GM13976 (cell line): Measurements from ENCODE around the gene LGR5.

Experiments
- DNase-seq: peaks from one replicate; pipeline ENCODE4 v3.0.0; 2012; ENCODE audit warnings: low spot score
- in situ Hi-C: fragments of 300-500 bp; cut with MboI; formaldehyde crosslinking; loops from one replicate; pipeline ENCODE4 v1.12.0; 2022; ENCODE audit warnings: low sequenced_read_pairs, mixed read lengths, inconsistent platforms; ENCODE audit not compliant: unreplicated experiment
- TF ChIP-seq, protein P1 (sequence below): IDR thresholded peaks from 2 replicates; pipeline ENCODE4 v1.5.1; 2012; ENCODE audit warnings: borderline replicate concordance, mild to moderate bottlenecking; ENCODE audit not compliant: insufficient read depth; ENCODE audit errors: extremely low read depth, missing control alignments, control extremely low read depth

Gene LGR5

DNA sequence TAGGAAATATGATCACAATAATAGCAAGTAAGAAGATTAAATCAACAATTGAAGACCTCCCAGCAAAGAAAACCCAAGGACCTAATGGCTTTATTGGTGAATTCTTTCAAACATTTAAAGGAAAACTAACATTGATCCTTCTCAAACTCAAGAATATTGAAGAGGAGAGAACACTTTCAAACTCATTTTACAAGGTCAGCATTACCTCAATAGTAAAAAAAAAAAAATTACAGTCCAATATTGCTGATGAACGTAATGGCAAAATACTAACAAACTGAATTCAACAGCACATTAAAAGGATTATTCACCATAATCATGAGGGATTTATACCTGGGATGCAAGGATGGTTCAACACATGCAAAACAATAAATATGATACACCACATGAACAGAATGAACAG, 33.7 kb upstream of the LGR5 start:
- in situ Hi-C loops = no loop called here
- no peak for DNase-seq
- TF ChIP-seq, protein P1, sequence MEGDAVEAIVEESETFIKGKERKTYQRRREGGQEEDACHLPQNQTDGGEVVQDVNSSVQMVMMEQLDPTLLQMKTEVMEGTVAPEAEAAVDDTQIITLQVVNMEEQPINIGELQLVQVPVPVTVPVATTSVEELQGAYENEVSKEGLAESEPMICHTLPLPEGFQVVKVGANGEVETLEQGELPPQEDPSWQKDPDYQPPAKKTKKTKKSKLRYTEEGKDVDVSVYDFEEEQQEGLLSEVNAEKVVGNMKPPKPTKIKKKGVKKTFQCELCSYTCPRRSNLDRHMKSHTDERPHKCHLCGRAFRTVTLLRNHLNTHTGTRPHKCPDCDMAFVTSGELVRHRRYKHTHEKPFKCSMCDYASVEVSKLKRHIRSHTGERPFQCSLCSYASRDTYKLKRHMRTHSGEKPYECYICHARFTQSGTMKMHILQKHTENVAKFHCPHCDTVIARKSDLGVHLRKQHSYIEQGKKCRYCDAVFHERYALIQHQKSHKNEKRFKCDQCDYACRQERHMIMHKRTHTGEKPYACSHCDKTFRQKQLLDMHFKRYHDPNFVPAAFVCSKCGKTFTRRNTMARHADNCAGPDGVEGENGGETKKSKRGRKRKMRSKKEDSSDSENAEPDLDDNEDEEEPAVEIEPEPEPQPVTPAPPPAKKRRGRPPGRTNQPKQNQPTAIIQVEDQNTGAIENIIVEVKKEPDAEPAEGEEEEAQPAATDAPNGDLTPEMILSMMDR = no peak

DNA sequence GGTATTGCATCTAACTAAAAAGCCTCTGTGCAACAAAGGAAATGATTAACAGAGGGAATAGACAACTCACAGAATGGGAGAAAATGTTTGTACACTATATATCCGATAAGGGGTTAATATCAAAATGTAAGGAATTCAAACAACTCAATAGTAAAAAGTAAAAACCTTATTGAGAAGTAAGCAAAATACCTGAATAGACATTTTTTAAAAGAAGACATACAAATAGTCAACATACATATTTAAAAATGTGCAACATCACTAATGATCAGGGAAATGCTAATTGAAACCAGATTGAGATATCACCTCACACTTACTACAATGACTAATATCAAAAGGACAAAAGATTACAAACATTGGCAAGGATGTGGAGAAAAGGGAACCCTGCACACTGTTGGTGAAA, 31.9 kb upstream of the LGR5 start:
- no peak for DNase-seq
- TF ChIP-seq, protein P1 = no peak
- in situ Hi-C loops = no loop called here

DNA sequence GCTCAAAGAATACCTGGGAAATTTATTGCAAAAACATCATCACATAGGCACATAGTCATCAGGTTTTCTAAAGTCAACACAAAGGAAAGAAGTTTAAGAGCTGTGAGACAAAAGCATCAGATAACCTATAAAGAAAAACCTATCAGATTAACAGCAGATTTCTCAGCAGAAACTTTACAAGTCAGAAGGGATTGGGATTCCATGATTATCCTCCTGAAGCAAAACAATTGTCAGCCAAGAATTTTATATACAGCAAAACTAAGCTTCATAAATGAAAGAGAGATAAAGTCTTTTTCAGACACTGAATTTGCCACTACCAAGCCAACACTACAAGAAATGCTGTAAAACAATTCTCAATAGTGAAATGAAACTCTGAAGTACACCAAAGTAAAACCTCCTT, 28.8 kb upstream of the LGR5 start:
- no peak for DNase-seq
- TF ChIP-seq, protein P1 = no peak
- in situ Hi-C loops = loop anchor here (10.0 kb wide), 1 partner anchor 334 kb away; no protein-coding TSS in a partner anchor

DNA sequence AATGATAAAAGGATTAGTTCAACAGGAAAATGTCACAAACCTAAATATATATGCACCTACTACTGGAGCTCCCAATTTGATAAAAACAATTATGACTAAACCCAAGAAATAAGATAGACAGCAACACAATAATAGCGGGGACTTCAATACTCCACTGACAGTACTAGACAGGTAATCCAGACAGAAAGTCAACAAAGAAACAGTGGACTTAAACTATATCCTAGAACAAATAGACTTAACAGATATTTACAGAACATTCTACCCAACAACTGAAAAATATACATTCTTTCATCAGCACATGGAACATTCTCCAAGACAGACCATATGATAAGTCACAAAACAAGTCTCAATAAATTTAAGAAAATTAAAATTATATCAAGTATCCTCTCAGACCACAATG, 28.0 kb upstream of the LGR5 start:
- TF ChIP-seq, protein P1 = no peak
- no peak for DNase-seq
- in situ Hi-C loops = loop anchor here (10.0 kb wide), 1 partner anchor 333 kb away; no protein-coding TSS in a partner anchor

DNA sequence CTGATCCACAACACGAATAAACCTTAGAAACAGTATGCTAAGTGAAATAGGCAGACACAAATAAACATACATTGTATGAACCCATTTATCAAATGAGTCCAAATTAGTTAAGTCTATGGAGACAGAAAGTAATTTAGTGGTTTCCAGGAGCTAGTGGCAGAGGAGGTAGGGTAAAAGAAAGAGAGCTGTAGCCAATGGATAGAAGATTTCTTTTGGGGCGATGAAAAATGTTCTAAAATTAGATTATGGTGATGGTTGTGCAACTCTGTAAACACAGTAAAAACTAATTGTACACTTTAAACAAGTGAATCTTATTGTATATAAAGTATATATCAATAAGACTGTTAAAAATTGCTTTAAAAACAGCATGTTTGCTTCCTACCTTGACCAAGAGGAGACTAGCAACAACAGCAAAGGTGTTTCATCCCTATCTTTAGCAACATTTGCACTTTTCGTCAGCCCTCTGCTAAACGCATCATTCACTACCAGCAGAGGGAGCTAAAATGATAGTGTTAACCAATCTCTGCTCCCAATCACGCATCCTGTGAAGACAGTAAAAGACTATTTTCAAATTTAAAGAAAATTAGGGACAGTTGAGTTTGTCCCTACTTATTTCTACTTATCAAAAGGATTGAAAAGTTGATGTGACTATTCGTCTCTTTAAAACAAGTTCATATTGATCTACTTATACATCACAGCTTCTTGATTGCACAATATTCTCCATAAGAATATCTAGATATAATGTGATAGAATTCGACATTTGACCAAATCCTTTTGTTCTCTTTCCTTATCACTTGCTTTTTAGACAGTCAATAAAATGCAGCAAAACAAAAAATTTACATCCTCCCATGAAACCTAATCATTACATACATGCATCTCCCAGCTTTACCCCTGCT, 24.0 kb upstream of the LGR5 start:
- in situ Hi-C loops = loop anchor here (10.0 kb wide), 1 partner anchor 329 kb away; no protein-coding TSS in a partner anchor

DNA sequence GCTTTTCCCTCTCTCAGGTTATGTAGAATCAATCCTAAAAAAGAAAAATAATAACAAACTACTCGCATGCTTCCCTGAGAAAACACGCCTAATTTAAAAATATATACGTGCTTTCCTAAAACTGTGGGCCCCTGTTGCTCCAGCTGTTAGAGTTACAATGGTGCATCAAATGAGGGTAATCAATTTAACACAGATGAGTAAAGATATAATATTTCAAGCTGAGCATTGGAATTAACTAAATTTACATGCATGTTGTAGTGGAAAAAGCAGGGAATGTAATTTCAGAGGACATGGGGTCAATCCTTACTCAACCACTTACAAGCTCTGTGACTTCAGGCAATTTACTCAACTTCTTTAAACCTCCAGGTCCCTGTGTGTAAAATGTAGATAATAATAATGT, 22.4 kb upstream of the LGR5 start:
- DNase-seq = no peak
- in situ Hi-C loops = loop anchor here (10.0 kb wide), 1 partner anchor 328 kb away; no protein-coding TSS in a partner anchor
- TF ChIP-seq, protein P1 = no peak

More for the DNA sequence above, 24.0 kb upstream of the LGR5 start:
- TF ChIP-seq, protein P1 = peak; percentile 70
- peak; percentile 58 for DNase-seq
